Measurements from ENCODE around the gene RAET1E.

DNA sequence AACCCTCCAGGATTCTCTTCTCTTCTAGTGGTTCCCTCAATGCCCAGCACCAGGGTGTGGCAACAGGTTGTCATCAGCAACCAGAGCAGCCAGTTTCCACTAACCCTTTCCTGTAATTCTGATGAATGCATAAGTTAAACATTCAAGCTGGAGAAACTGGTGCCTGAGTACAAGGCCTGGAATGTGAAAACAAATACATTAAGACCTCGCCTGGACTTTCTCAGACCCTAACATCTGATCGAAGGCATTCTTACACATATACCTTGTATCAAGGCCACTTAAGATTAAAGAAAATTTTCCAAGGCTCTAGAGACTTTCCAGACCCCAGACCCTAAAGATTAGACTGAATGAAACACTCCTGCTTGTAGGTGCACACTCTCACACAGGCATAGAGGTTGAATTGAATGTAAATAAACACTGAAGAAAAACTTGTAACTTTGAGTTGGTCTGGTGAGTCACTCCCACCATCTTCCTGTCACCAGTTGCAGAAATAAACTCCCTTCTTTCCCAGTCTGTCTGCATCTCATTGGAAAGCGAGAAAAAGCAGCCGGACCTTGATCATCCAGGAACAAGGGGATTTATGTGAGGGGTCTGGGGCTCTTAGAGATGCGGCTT is 42.8 kb downstream of the RAET1E start:
- TF ChIP-seq EZH2phosphoT487 (IDR thresholded peaks at IDR 0.05; ENCODE audit: insufficient read depth, low read depth) (no peak), EZH2 (IDR thresholded peaks at IDR 0.05; ENCODE audit: insufficient read depth, poor library complexity, severe bottlenecking) (no peak)
